Liver (tissue), 9 donors: ENCODE measurements around the gene ASCL2. TPM values are rescaled to one million over a fixed set of nuclear protein-coding genes. Genes with fewer than 3 reads are reported as not detected.
A peak's percentile ranks its signal among the peaks of the same experiment; 100 is the strongest.
"Not testable (repeated sequence)": the region's sequence is repeated elsewhere in the genome, so short reads cannot be mapped to it uniquely, and the experiment has no call there.

Experiments
- DNase-seq: peaks from one replicate; pipeline ENCODE4 v3.0.0-alpha.2; 2017; ENCODE audit warnings: low spot score
- H3K27ac ChIP-seq, 2 donors: one replicate each; pipeline ENCODE4 v1.7.0; 2013; ENCODE audit warnings: inconsistent platforms in 2 of 2, low read length in 2 of 2, control low read depth in 1 of 2, low read depth in 1 of 2, mild to moderate bottlenecking in 1 of 2
- H3K27me3 ChIP-seq, 4 donors: one replicate each; pipeline versions ENCODE4 v1.6.1 to v1.7.0; 2013; ENCODE audit warnings: low read length in 3 of 4, inconsistent platforms in 1 of 4, mild to moderate bottlenecking in 1 of 4, moderate library complexity in 1 of 4; ENCODE audit not compliant: control insufficient read depth in 4 of 4, insufficient read depth in 4 of 4
- H3K36me3 ChIP-seq, 4 donors: one replicate each; pipeline versions ENCODE4 v1.6.1 to v1.7.0; 2013; ENCODE audit warnings: low read length in 3 of 4, mild to moderate bottlenecking in 3 of 4, low read depth in 1 of 4, moderate library complexity in 1 of 4; ENCODE audit not compliant: control insufficient read depth in 4 of 4, insufficient read depth in 3 of 4
- H3K4me1 ChIP-seq, 4 donors: one replicate each; pipeline versions ENCODE4 v1.6.1 to v1.7.0; 2013; ENCODE audit warnings: low read length in 3 of 4, mild to moderate bottlenecking in 3 of 4, moderate library complexity in 1 of 4; ENCODE audit not compliant: control insufficient read depth in 4 of 4, insufficient read depth in 4 of 4
- H3K4me3 ChIP-seq, 3 donors: one replicate each; pipeline versions ENCODE4 v1.6.1 to v1.7.0; 2013; ENCODE audit warnings: low read length in 3 of 3, control low read depth in 1 of 3, low read depth in 1 of 3, mild to moderate bottlenecking in 1 of 3
- H3K9ac ChIP-seq, 2 donors: one replicate each; pipeline ENCODE4 v1.7.0; 2013; ENCODE audit warnings: low read length in 2 of 2, mild to moderate bottlenecking in 2 of 2, moderate library complexity in 2 of 2, control low read depth in 1 of 2, low read depth in 1 of 2
- H3K9me3 ChIP-seq, 4 donors: one replicate each; pipeline versions ENCODE4 v1.6.1 to v1.7.0; 2013; ENCODE audit warnings: low read length in 3 of 4; ENCODE audit not compliant: control insufficient read depth in 4 of 4
- FOXA1 ChIP-seq: IDR thresholded peaks from 2 replicates; pipeline ENCODE4 v1.6.1; 2016; ENCODE audit warnings: antibody characterized with exemption
- FOXA2 ChIP-seq: IDR thresholded peaks from 2 replicates; pipeline ENCODE4 v1.6.1; 2016; ENCODE audit warnings: antibody characterized with exemption
- GABPA ChIP-seq, 2 donors: IDR thresholded peaks in 1 of 2; conservative IDR thresholded peaks in 1 of 2; 2 replicates each; pipeline ENCODE4 v1.6.1; 2016; ENCODE audit warnings: antibody characterized with exemption in 2 of 2, mild to moderate bottlenecking in 1 of 2, moderate library complexity in 1 of 2
- HNF4A ChIP-seq, 2 donors: conservative IDR thresholded peaks; 2 replicates each; pipeline ENCODE4 v1.6.1; 2016; ENCODE audit warnings: antibody characterized with exemption in 2 of 2, mild to moderate bottlenecking in 2 of 2
- JUND ChIP-seq, 2 donors: IDR thresholded peaks; 2 replicates each; pipeline ENCODE4 v1.6.1; 2016; ENCODE audit warnings: antibody characterized with exemption in 2 of 2
- MAX ChIP-seq: IDR thresholded peaks from 2 replicates; pipeline ENCODE4 v1.6.1; 2016; ENCODE audit warnings: antibody characterized with exemption
- NR2F2 ChIP-seq: IDR thresholded peaks from 2 replicates; pipeline ENCODE4 v1.6.1; 2016; ENCODE audit warnings: antibody characterized with exemption
- RAD21 ChIP-seq, 2 donors: IDR thresholded peaks; 2 replicates each; pipeline ENCODE4 v1.6.1; 2016; ENCODE audit warnings: antibody characterized with exemption in 2 of 2, mild to moderate bottlenecking in 2 of 2
- RXRA ChIP-seq, 2 donors: IDR thresholded peaks; 2 replicates each; pipeline ENCODE4 v1.6.1; 2017 to 2018; ENCODE audit warnings: antibody characterized with exemption in 2 of 2, mild to moderate bottlenecking in 1 of 2
- TAF1 ChIP-seq: conservative IDR thresholded peaks from 2 replicates; pipeline ENCODE4 v1.6.1; 2016; ENCODE audit warnings: antibody characterized with exemption, mild to moderate bottlenecking
- WGBS: extraction: QIAGEN DNeasy Blood & Tissue Kit; methylation state at CpG from one replicate; pipeline ENCODE4 v1.1.7; 2013; 5-methylcytosine and 5-hydroxymethylcytosine counted together
- polyA plus RNA-seq, 2 donors: library from polyadenylated mRNA; stranded (reverse) in 1 of 2; unstranded in 1 of 2; fragments of 200-250 nt in 1 of 2; fragments of >200 nt in 1 of 2; fragmentation: Nextera tagmentation in 1 of 2; extraction: Ambion mirVana in 1 of 2; gene quantifications; one replicate each; pipeline versions ENCODE4 v1.2.1 to v1.2.3, GENCODE V29; 2013 to 2015
- total RNA-seq, 2 donors: library from RNA; depleted of rRNA; stranded (reverse); fragments of >200 nt; gene quantifications; one replicate each; pipeline ENCODE4 v1.2.3, GENCODE V29; 2014
- TF ChIP-seq, protein P1 (sequence below): IDR thresholded peaks from 2 replicates; pipeline ENCODE4 v1.6.1; 2016; ENCODE audit warnings: antibody characterized with exemption
- donor health status: healthy.
- donor health status: healthy.
- donor health status: healthy.
- donor health status: healthy.
- donor health status: healthy.

ASCL2 gene
- total and polyA plus RNA-seq, 4 donors, result 0.17 to 0.47 (median 0.32) TPM

GRCh38 chr11:2240834-2241233 lies 29.6 kb downstream of the ASCL2 start (continued):
- TF ChIP-seq MAX, result no peak
- no peak for TF ChIP-seq RXRA (IDR thresholded peaks at IDR 0.05)
- no peak for TF ChIP-seq JUND (IDR thresholded peaks at IDR 0.05)
- no peak for TF ChIP-seq RAD21 (IDR thresholded peaks at IDR 0.05)
- no peak for TF ChIP-seq GABPA (IDR thresholded peaks at IDR 0.05 in 1 of 2, conservative IDR thresholded peaks at IDR 0.05 in 1 of 2)
- no peak for TF ChIP-seq TAF1

GRCh38 chr11:2237457-2238238 lies 32.7 kb downstream of the ASCL2 start:
- peaks cover 0 to 3% (median 0%) of the 10 kb centered on the region in 4 donors for H3K27me3 ChIP-seq
- no peak overlapping the region for H3K27ac ChIP-seq
- no peak for TF ChIP-seq FOXA1
- no peak for TF ChIP-seq GABPA (IDR thresholded peaks at IDR 0.05 in 1 of 2, conservative IDR thresholded peaks at IDR 0.05 in 1 of 2)
- TF ChIP-seq FOXA2, result no peak
- no peak for TF ChIP-seq TAF1
- TF ChIP-seq, protein P1, sequence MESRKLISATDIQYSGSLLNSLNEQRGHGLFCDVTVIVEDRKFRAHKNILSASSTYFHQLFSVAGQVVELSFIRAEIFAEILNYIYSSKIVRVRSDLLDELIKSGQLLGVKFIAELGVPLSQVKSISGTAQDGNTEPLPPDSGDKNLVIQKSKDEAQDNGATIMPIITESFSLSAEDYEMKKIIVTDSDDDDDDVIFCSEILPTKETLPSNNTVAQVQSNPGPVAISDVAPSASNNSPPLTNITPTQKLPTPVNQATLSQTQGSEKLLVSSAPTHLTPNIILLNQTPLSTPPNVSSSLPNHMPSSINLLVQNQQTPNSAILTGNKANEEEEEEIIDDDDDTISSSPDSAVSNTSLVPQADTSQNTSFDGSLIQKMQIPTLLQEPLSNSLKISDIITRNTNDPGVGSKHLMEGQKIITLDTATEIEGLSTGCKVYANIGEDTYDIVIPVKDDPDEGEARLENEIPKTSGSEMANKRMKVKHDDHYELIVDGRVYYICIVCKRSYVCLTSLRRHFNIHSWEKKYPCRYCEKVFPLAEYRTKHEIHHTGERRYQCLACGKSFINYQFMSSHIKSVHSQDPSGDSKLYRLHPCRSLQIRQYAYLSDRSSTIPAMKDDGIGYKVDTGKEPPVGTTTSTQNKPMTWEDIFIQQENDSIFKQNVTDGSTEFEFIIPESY, result no peak
- no peak for TF ChIP-seq NR2F2
- TF ChIP-seq HNF4A (conservative IDR thresholded peaks at IDR 0.05), result no peak
- TF ChIP-seq JUND (IDR thresholded peaks at IDR 0.05), result no peak
- 88% methylated on average over 22 of the region's 22 CpGs for WGBS
- H3K9ac ChIP-seq, result no peak overlapping the region
- DNase-seq, result no peak
- H3K4me1 ChIP-seq, result no peaks in the 10 kb centered on the region
- peaks cover 0 to 4% (median 2%) of the 10 kb centered on the region in 4 donors for H3K9me3 ChIP-seq
- H3K4me3 ChIP-seq, result no peak overlapping the region
- H3K36me3 ChIP-seq, result no peaks in the 10 kb centered on the region

DNA sequence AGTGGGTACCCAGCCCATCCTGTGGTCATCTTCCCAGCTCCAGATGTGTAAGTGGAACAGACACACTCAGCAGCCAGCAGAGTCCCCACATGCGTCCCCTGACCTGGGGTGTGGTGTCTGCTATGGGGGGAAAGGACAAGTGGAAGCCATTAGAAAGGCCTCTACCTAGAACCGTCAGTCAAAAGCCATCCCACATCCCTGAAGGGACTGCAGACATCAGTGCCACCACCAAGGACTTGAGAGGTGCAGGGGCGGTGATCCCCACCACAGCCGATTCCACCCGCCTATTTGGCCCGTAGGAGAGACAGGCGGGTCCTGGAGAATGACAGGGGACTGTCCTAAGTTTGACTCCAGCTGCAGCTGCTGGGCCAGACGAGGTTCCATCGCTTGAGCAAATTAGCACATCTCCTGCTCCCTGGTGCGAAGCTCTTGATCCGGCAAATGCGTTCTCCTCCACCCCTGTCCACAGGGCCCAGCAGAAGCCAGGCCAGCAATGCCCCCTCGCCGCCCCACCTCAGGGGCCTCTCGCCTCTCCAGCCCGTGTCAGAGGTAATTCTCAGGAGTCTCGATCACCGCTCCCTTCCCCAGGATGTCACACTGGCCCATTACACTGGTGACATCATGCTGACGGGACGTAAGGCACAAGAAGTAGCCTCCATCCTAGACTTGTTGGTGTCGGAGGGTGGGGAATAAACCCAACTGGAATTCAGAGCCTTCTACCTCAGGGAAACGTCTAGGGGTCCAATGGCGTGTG lies 33.8 kb downstream of the ASCL2 start:
- H3K27me3 ChIP-seq, DNase-seq, H3K36me3 ChIP-seq, H3K9ac ChIP-seq, H3K4me1 ChIP-seq, H3K9me3 ChIP-seq, H3K4me3 ChIP-seq: not testable (repeated sequence)
- peak overlapping the region; percentile 18 to 66 for H3K27ac ChIP-seq
- 84% methylated on average over 23 of the region's 23 CpGs for WGBS
